GM12878 (cell line): ENCODE measurements around the gene TCF23. TPM values are rescaled to one million over a fixed set of nuclear protein-coding genes. Genes with fewer than 3 reads are reported as not detected.

Source experiments
- ATAC-seq: fragments of 200-7000 bp; cut with Tn5 transposase; 3 replicates; pipeline ENCODE4 v1.9.1; 2020; ENCODE audit warnings: mild to moderate bottlenecking, moderate library complexity
- BruUV-seq: library from RNA; stranded (reverse); fragments of 400-500 nt; replicated peaks from 2 replicates; lab custom pipeline; 2021; lab: Mats Ljungman, UMichigan
- CTCF ChIA-PET: fragments of 300-600 bp; sonication (Branson Sonifier 250); formaldehyde crosslinking; extraction: SDS; loops from one replicate; lab custom pipeline; 2021; ENCODE audit warnings: inconsistent platforms; lab: Yijun Ruan, JAX
- POLR2A ChIA-PET: fragments of 350-600 bp; formaldehyde crosslinking; extraction: SDS; loops from one replicate; lab custom pipeline; 2021; ENCODE audit warnings: inconsistent platforms; lab: Charles Lee
- RAD21 ChIA-PET: fragments of 300-600 bp; sonication (Branson Sonifier 250); formaldehyde crosslinking; loops from one replicate; lab custom pipeline; 2023; ENCODE audit warnings: antibody characterized with exemption; ENCODE audit not compliant: unreplicated experiment; lab: Charles Lee
- SMC1A ChIA-PET: fragments of 300-600 bp; sonication (Branson Sonifier 250); formaldehyde crosslinking; loops from one replicate; lab custom pipeline; 2023; ENCODE audit not compliant: unreplicated experiment, uncharacterized antibody; lab: Charles Lee
- DNase-seq: peaks from one replicate; pipeline ENCODE4 v3.0.0-alpha.2; 2011; ENCODE audit warnings: low read depth, low spot score
- FAIRE-seq: peaks from 3 replicates; lab custom pipeline; 2011; peaks lifted over from hg19 to GRCh38; lab: Jason Lieb, UNC
- H2AFZ ChIP-seq: 2 replicates; pipeline ENCODE4 v1.6.0; 2011; ENCODE audit warnings: low read depth, low read length, control low read depth; ENCODE audit not compliant: control insufficient read depth
- H3K27ac ChIP-seq: 2 replicates; pipeline ENCODE4 v1.5.1; 2011; ENCODE audit warnings: control low read depth; ENCODE audit not compliant: control insufficient read depth, insufficient read depth
- H3K27me3 ChIP-seq, 2 experiments: replicated peaks in 1 of 2; 2 replicates each; pipeline versions ENCODE4 v1.6.0 to v1.6.1; 2011; ENCODE audit warnings: low read length in 1 of 2; ENCODE audit not compliant: control insufficient read depth in 2 of 2, insufficient read depth in 2 of 2
- H3K36me3 ChIP-seq, 2 experiments: 2 replicates each; pipeline ENCODE4 v1.5.1; 2011; ENCODE audit warnings: low read length in 1 of 2; ENCODE audit not compliant: control insufficient read depth in 2 of 2, insufficient read depth in 2 of 2
- H3K4me1 ChIP-seq: 2 replicates; pipeline ENCODE4 v1.6.1; 2011; ENCODE audit warnings: mild to moderate bottlenecking, low read length, moderate library complexity, mixed read lengths; ENCODE audit not compliant: control insufficient read depth, insufficient read depth
- H3K4me2 ChIP-seq: 2 replicates; pipeline ENCODE4 v1.6.0; 2011; ENCODE audit warnings: control low read depth; ENCODE audit not compliant: control insufficient read depth, insufficient read depth
- H3K4me3 ChIP-seq: fragments of 200-600 bp; sonication (generic); 2 replicates; pipeline ENCODE4 v1.5.1; 2016
- H3K79me2 ChIP-seq: 2 replicates; pipeline ENCODE4 v1.6.0; 2011; ENCODE audit warnings: low read length; ENCODE audit not compliant: control insufficient read depth, insufficient read depth
- H3K9ac ChIP-seq: 2 replicates; pipeline ENCODE4 v1.8.0; 2011; ENCODE audit warnings: low read length, control low read depth, mixed read lengths; ENCODE audit not compliant: control insufficient read depth, insufficient read depth
- H3K9me3 ChIP-seq: replicated peaks from 3 replicates; pipeline ENCODE4 v1.5.1; 2011; ENCODE audit warnings: mild to moderate bottlenecking, low read length; ENCODE audit not compliant: control insufficient read depth, insufficient read depth
- H4K20me1 ChIP-seq: 2 replicates; pipeline ENCODE4 v1.6.0; 2011; ENCODE audit not compliant: control insufficient read depth, insufficient read depth
- BRCA1 ChIP-seq: IDR thresholded peaks from 2 replicates; pipeline ENCODE4 v1.6.1; 2011; ENCODE audit warnings: low read depth, low read length, improper control_type of control experiment
- CUX1 ChIP-seq: IDR thresholded peaks from 2 replicates; pipeline ENCODE4 v1.6.1; 2012; ENCODE audit warnings: improper control_type of control experiment, low read depth, low read length; ENCODE audit not compliant: insufficient replicate concordance
- DPF2 ChIP-seq: fragments of 450-650 bp; IDR thresholded peaks from 2 replicates; pipeline ENCODE4 v1.6.1; 2017; ENCODE audit warnings: mild to moderate bottlenecking
- IRF3 ChIP-seq: fragments of 450-650 bp; IDR thresholded peaks from 2 replicates; pipeline ENCODE4 v1.6.1; 2014; ENCODE audit warnings: mild to moderate bottlenecking
- MEF2B ChIP-seq: fragments of 450-650 bp; IDR thresholded peaks from 2 replicates; pipeline ENCODE4 v1.6.1; 2018; ENCODE audit warnings: mild to moderate bottlenecking, moderate library complexity; ENCODE audit not compliant: partially characterized antibody, poor library complexity, severe bottlenecking
- NFXL1 ChIP-seq: fragments of 450-650 bp; IDR thresholded peaks from 2 replicates; pipeline ENCODE4 v1.6.1; 2017; ENCODE audit warnings: antibody characterized with exemption, mild to moderate bottlenecking, borderline replicate concordance
- POLR2A ChIP-seq: IDR thresholded peaks from 2 replicates; pipeline ENCODE4 v1.6.1; 2011; ENCODE audit warnings: low read depth, mild to moderate bottlenecking, low read length
- RAD21 ChIP-seq: IDR thresholded peaks from 2 replicates; pipeline ENCODE4 v1.6.1; 2011; ENCODE audit warnings: mild to moderate bottlenecking, low read depth, low read length, moderate library complexity; ENCODE audit not compliant: insufficient read depth
- WGBS: methylation state at CpG from one replicate; pipeline ENCODE4 v1.1.6; 2016; ENCODE audit warnings: low lambda C conversion rate; ENCODE audit not compliant: insufficient replicate concordance, insufficient coverage; ENCODE audit errors: missing lambda C conversion rate; 5-methylcytosine and 5-hydroxymethylcytosine counted together
- in situ Hi-C: fragments of 300-500 bp; cut with MboI; formaldehyde crosslinking; loops from 9 replicates; pipeline ENCODE4 v1.14.3; 2018; ENCODE audit warnings: mixed read lengths
- intact Hi-C: fragments of 100-400 bp; cut with micrococcal nuclease; formaldehyde crosslinking; loops from one replicate; pipeline ENCODE4 v1.14.2; 2022; ENCODE audit not compliant: unreplicated experiment
- polyA plus RNA-seq, 11 experiments: library from polyadenylated mRNA; depleted of rRNA in 4 of 11; unstranded in 6 of 11; stranded (reverse) in 5 of 11; fragments of >200 nt; fragmentation: Nextera tagmentation in 4 of 11; fragmentation: Illumina TruSeq in 1 of 11; extraction: Ambion mirVana in 4 of 11; extraction: Trizol in 1 of 11; gene quantifications; 1 replicate in 1 of 11; 2 replicates in 10 of 11; pipeline versions ENCODE4 v1.2.1 to v1.2.3, GENCODE V29; 2011 to 2016; ENCODE audit warnings: inconsistent platforms in 2 of 11, missing spikeins in 2 of 11, low read depth in 1 of 11
- total RNA-seq, 4 experiments: library from RNA; depleted of rRNA in 3 of 4; stranded (reverse); fragments of >200 nt in 3 of 4; fragmentation: Illumina TruSeq in 1 of 4; extraction: Trizol in 1 of 4; gene quantifications; 2 replicates each; pipeline versions ENCODE4 v1.2.1 to v1.2.3, GENCODE V29; 2013 to 2021
- TF ChIP-seq, protein P1 (sequence below): IDR thresholded peaks from 2 replicates; pipeline ENCODE4 v1.6.1; 2011; ENCODE audit warnings: mild to moderate bottlenecking, low read depth, low read length, moderate library complexity; ENCODE audit not compliant: insufficient replicate concordance

The TCF23 gene
- total and polyA plus RNA-seq, 10 of the 15 experiments (the other 5 are each of a cell fraction or from before 2014, with no cell fraction given) = not detected

- no peak for TF ChIP-seq BRCA1
- TF ChIP-seq CUX1 = no peak
- no peak for TF ChIP-seq POLR2A
Measured at GRCh38 chr2:27134781-27135477, 13.9 kb upstream of the TCF23 start (continued).

GRCh38 chr2:27135478-27135955 lies 13.3 kb upstream of the TCF23 start:
- intact Hi-C loops (no loop called here), in situ Hi-C loops (no loop called here)
- Histone ChIP-seq H3K79me2 (peaks cover 19% of the 10 kb centered on the region), H3K27me3 (no peaks in the 10 kb centered on the region), H3K9me3 (no peaks in the 10 kb centered on the region), H2AFZ (peak overlapping the region; percentile 93; the same call in 1 of the 2 replicates), H4K20me1 (no peaks in the 10 kb centered on the region), H3K36me3 (peaks cover 9 to 17% of the 10 kb centered on the region in 2 experiments), H3K27ac (no peak overlapping the region), H3K4me1 (peaks cover 8% of the 10 kb centered on the region), H3K9ac (no peak overlapping the region), H3K4me3 (no peak overlapping the region), H3K4me2 (no peak overlapping the region)
- BruUV-seq = no TSS peak
- ChIA-PET CTCF (interaction anchor here (0.6 to 2.1 kb wide), 3 partner anchors 24 to 35 kb away, joined by 3 to 18 read pairs (median 3); no protein-coding TSS in a partner anchor), SMC1A (no interaction called here), RAD21 (no interaction called here), POLR2A (interaction anchor here (1.4 kb wide), 1 partner anchor 15 kb away, joined by 3 read pairs; no protein-coding TSS in a partner anchor)
- no peak for ATAC-seq
- no peak for DNase-seq
- TF ChIP-seq DPF2 (no peak), MEF2B (no peak), IRF3 (no peak), RAD21 (no peak), NFXL1 (no peak)
- TF ChIP-seq, protein P1, sequence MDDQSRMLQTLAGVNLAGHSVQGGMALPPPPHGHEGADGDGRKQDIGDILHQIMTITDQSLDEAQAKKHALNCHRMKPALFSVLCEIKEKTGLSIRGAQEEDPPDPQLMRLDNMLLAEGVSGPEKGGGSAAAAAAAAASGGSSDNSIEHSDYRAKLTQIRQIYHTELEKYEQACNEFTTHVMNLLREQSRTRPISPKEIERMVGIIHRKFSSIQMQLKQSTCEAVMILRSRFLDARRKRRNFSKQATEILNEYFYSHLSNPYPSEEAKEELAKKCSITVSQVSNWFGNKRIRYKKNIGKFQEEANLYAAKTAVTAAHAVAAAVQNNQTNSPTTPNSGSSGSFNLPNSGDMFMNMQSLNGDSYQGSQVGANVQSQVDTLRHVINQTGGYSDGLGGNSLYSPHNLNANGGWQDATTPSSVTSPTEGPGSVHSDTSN = no peak
- 69% methylated on average over 12 of the region's 12 CpGs for WGBS
- no peak for FAIRE-seq
